ENCODE data around the gene COX6A2.

Gene COX6A2

GRCh38 chr16:31393056-31393455 lies 35.1 kb downstream of the COX6A2 start, which contains the start of gene ITGAD:
Gene ITGAD, plus strand, starts transcription at chr16:31393335. Its CDS starts 26 bp downstream, at chr16:31393361.
- no peak for TF ChIP-seq CTCF (IDR thresholded peaks at IDR 0.05; ENCODE audit: low read depth, low read length, missing control alignments)
- H3K4me3 ChIP-seq (ENCODE audit: low read depth, low read length), result no peak within 1 kb of the TSS
- no peak for DNase-seq (ENCODE audit: low read depth)
- in situ Hi-C loops (cut with HindIII; ENCODE audit: low sequenced_read_pairs), result no loop called here

- no peak for DNase-seq (ENCODE audit: low read depth)
- TF ChIP-seq CTCF (IDR thresholded peaks at IDR 0.05; ENCODE audit: low read depth, low read length, missing control alignments), result no peak
- in situ Hi-C loops (cut with HindIII; ENCODE audit: low sequenced_read_pairs), result no loop called here
- H3K4me3 ChIP-seq (ENCODE audit: low read depth, low read length), result no peak overlapping the region
Observed at GRCh38 chr16:31390504-31391041, 37.6 kb downstream of the COX6A2 start.

GRCh38 chr16:31388535-31388934 lies 39.6 kb downstream of the COX6A2 start:
- no peak for DNase-seq (ENCODE audit: low read depth)
- TF ChIP-seq CTCF (IDR thresholded peaks at IDR 0.05; ENCODE audit: low read depth, low read length, missing control alignments), result no peak
- in situ Hi-C loops (cut with HindIII; ENCODE audit: low sequenced_read_pairs), result no loop called here
- no peak overlapping the region for H3K4me3 ChIP-seq (ENCODE audit: low read depth, low read length)

GRCh38 chr16:31386157-31386984 lies 41.8 kb downstream of the COX6A2 start:
- no peak for TF ChIP-seq CTCF (IDR thresholded peaks at IDR 0.05; ENCODE audit: low read depth, low read length, missing control alignments)
- in situ Hi-C loops (cut with HindIII; ENCODE audit: low sequenced_read_pairs), result no loop called here
- no peak for DNase-seq (ENCODE audit: low read depth)
- H3K4me3 ChIP-seq (ENCODE audit: low read depth, low read length), result no peak overlapping the region

GRCh38 chr16:31385680-31386079 lies 42.5 kb downstream of the COX6A2 start:
- in situ Hi-C loops (cut with HindIII; ENCODE audit: low sequenced_read_pairs), result no loop called here

More at GRCh38 chr16:31385680-31386079, 42.5 kb downstream of the COX6A2 start:
- TF ChIP-seq CTCF (IDR thresholded peaks at IDR 0.05; ENCODE audit: low read depth, low read length, missing control alignments), result no peak
- DNase-seq (ENCODE audit: low read depth), result no peak
- H3K4me3 ChIP-seq (ENCODE audit: low read depth, low read length), result no peak overlapping the region
